GM08714 (cell line): ENCODE measurements around the gene CYSLTR2.

Experiments used
- H3K4me3 ChIP-seq: fragments of 200-500 bp; sonication (Bioruptor generic); 2 replicates; pipeline ENCODE4 v1.5.1; 2014; ENCODE audit warnings: mild to moderate bottlenecking, low read length, inconsistent platforms
- ZNF274 ChIP-seq: IDR thresholded peaks from 2 replicates; pipeline ENCODE4 v1.6.1; 2012; ENCODE audit warnings: mild to moderate bottlenecking, low read depth, low read length

CYSLTR2 gene

GRCh38 chr13:48731001-48731658, 77.4 kb downstream of the CYSLTR2 start:
- no peak for TF ChIP-seq ZNF274
- no peak overlapping the region for H3K4me3 ChIP-seq

GRCh38 chr13:48731957-48732569, 78.3 kb downstream of the CYSLTR2 start:
- no peak overlapping the region for H3K4me3 ChIP-seq
- no peak for TF ChIP-seq ZNF274

DNA sequence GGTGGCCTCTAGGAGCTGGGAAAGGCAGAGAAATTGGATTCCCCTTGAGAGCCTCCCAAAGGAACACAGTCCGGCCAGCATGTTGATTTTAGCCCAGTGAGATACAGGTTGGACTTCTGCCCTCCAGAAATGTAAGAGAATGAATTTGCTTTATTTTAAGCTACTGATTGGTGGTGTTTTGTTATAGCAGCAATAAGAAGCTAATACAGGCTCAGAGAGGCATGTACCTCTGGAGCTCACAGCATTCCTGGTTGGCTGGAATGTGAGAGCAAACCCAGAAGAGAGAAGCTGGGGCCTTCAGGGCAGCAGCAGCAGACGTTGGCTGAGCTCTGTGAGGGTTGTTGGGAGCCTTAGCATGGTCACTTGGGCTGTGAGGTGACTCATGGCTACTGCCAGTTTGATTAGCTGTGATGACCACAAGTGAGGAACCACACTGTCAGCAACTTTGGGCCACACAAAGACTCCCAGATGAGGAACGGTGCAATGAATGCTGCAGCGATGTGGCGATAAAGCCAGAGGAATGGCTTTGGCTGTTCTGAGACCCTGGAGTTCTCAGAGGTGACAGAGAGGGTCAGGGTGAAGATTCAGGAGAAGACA, 80.1 kb downstream of the CYSLTR2 start:
- H3K4me3 ChIP-seq, result no peak overlapping the region
- TF ChIP-seq ZNF274, result no peak

- no peak overlapping the region for H3K4me3 ChIP-seq
- no peak for TF ChIP-seq ZNF274
Observed at GRCh38 chr13:48735571-48735970, 81.8 kb downstream of the CYSLTR2 start.

DNA sequence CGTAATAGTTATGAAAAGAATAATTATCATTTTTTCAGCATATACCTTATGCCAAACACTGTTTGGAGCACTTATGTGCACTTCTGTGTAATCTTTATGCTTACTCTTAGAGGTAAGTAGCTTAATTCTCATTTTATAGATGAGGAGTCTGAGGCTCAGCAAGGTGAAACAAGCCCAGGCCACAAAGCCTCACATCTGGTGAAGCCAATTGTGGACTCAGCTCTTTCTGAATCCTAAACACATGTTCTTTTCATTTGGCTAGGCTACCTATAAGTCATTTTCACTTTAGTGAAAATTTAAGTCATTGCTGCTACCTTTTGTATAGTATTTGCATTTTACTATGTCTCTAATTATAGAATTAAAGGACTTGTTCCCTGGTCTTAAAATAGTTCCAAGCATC, 84.0 kb downstream of the CYSLTR2 start:
- no peak for TF ChIP-seq ZNF274
- no peak overlapping the region for H3K4me3 ChIP-seq

DNA sequence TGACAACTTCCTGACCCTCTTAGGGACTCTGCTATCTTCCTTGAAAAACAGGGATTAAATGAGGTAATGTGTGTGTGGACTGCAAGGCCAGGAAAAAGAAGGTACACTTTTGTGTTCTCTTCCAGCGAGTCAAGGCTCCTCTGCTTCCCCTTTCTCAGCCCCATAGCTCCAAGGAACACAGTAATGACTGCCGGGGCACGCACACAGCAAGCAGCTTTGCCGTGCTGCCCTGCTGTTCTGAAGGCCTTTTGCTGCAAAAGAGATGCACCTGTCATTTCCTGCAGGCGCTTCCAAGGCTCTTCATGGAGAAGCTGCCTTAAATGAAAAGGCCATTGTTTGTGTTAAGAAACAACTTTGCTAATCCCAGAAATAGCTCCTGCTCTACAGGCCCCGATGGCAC, 84.6 kb downstream of the CYSLTR2 start:
- no peak for TF ChIP-seq ZNF274
- no peak overlapping the region for H3K4me3 ChIP-seq

DNA sequence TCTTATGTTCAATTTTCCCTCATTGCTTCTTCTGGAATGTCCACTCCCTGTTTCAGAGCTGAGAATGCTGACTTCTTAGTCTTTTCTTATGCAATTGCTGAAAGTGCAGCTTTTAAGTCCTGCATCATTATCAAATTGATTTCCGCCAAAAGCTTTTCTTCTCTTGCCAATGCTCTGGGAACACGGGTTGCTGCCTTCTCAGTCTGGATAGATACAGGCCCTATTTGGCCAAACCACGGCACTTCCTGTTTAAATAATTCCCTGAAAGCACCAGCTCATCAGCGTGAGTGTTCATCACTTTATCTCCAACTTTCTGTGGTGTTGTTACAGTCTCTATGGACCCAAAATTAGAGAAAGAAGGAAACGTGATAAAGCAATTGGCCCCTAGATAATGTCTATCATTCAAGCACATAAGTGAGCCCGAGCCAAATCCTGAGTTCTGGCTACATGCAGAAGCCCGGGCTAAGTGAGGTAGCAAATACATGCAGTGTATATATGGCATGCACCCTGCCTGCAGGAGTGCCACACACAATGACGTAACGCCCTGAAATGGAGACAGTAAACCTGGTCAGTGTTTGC, 85.7 kb downstream of the CYSLTR2 start:
- H3K4me3 ChIP-seq, result no peak overlapping the region
- TF ChIP-seq ZNF274, result no peak

DNA sequence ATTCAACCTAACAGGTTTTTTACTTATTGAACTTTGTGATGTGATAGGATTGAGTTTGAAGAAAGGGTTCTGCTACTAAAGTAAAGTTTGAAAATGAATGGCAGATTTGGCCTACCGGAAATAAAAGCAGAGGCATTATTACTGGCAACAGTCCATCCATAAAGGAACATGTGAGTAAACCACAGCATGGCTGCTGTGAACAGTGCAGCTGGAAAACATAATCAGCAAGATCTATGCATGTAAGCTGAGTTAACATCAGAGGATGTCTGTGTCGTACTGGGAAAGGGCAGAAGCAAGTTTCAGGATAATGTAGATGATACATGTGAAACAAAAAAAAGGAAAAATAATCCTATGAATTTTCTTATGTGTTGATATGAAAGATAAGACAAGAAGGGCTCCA, 87.6 kb downstream of the CYSLTR2 start:
- no peak for TF ChIP-seq ZNF274
- no peak overlapping the region for H3K4me3 ChIP-seq

- H3K4me3 ChIP-seq, result no peak overlapping the region
- no peak for TF ChIP-seq ZNF274
Observed at GRCh38 chr13:48746821-48747220, 93.1 kb downstream of the CYSLTR2 start.

DNA sequence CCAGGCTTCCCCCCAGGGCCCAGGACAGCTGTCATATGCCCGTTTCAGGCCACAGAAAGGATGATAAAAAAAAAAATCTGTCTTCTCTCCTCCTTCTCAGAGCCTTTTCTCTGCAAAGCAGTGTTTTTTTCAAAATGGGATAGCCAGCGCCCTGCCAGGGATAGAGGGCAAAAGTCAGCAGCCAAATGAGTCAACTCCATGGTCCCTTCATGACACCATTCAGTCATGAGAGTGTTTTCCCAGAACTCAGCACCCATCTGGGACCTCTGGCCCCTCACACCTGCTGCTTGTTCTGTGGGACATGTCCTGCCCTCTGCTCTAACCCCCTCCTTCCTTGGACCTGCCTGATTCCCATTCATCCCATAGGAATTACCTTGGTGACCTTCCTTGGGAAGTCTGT, 95.0 kb downstream of the CYSLTR2 start:
- no peak for TF ChIP-seq ZNF274
- no peak overlapping the region for H3K4me3 ChIP-seq

DNA sequence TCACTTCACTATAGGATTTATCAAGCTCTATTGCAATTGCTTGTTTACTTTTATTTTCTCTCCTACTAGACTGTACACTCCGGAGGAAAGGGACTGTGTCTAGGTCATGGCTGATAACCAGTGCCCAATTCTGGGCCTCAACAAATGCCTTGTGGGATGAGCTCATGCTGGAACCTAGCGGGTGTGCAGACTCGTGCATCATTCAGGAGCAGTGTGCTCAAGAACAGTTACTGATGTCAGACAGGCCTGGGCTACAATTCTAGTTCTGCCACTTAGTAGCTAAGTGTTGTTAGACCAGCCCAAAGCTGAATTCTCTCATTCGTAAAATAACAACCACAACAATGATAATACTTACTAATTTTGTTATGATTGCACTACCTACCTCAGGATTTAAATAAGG, 95.4 kb downstream of the CYSLTR2 start:
- H3K4me3 ChIP-seq, result no peak overlapping the region

GRCh38 chr13:48749699-48750473, 96.2 kb downstream of the CYSLTR2 start:
- TF ChIP-seq ZNF274, result no peak
- H3K4me3 ChIP-seq, result no peak overlapping the region

More for the DNA sequence above, 95.4 kb downstream of the CYSLTR2 start:
- no peak for TF ChIP-seq ZNF274

DNA sequence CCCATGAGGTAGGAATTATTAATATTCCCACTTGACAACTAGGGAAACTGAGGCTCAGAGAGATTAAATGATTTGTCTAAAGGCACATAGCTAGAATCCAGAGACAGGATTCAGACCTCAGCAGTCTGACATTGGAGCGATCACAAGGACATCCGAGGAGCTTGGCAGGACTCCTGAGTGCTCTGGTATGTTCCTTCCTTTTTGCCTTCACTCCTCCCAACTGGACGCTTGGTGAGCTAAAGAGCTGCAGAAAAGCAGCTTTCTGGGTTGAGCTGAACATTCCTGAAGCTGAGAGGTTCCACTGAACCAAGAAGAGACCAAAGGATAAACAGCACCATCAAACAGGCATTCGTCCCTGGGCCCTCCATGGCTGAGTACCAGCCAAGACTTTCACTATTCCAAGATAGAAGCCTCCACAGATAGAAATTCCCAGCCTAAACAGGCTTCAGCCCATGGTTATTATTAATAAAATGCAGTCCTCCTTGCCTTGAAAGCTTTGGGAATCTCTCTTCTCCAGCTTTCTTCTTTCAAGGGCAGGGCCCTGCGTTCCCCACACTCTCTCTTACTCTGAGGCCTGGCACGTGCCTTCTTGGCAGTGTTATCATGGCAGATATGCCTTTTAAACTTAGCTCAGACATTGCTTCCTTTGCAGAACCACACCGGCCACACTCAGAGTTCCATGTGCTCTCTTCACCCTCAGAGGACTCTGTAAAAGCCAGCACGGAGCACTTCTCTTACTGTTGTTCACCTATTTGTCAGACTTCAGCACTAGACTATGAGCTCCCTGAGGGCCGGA, 97.1 kb downstream of the CYSLTR2 start:
- no peak overlapping the region for H3K4me3 ChIP-seq
- TF ChIP-seq ZNF274, result no peak

DNA sequence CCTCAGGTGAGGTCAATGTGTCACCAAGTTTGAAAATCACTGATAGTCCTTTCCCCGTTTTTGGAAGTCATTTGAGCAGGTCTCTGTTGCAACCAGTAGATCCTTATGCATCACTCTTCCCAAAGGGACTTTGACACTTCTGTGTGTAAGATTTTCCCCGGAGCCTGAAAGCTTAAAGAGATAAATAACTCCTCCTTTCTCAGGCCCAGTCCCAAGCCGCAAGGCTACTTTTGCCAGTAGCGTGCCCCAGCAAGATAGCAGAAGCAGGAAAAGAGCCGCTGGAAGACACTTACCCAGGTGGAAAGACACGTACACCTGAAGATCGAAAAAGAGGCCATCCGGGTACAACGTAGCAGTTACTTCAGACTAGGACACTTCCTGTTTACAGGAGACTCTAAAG, 106.9 kb downstream of the CYSLTR2 start:
- H3K4me3 ChIP-seq, result no peak overlapping the region
- TF ChIP-seq ZNF274, result no peak
